ENCODE measurements around the gene CAT.

GRCh38 chr11:34397811-34398210 is 40.9 kb upstream of the CAT start:
- no peak for TF ChIP-seq CTCF (IDR thresholded peaks at IDR 0.05 in 4 of 5, conservative IDR thresholded peaks at IDR 0.05 in 1 of 5)
- no peak for TF ChIP-seq POLR2A (IDR thresholded peaks at IDR 0.05)

Measured in gastrocnemius medialis (tissue), 4 donors.